T-helper 17 cell (primary cell): ENCODE data around the gene SP4. TPM values are rescaled to one million over a fixed set of nuclear protein-coding genes. Genes with fewer than 3 reads are reported as not detected.

Source experiments
- ATAC-seq: fragments of 150-1000 bp; cut with Tn5 transposase; 2 replicates; pipeline ENCODE4 v1.10.0; 2021; ENCODE audit warnings: mild to moderate bottlenecking, moderate library complexity
- DNase-seq, 3 donors: peaks; one replicate each; pipeline versions ENCODE4 v3.0.0 to v3.0.0-alpha.2; 2020 to 2021
- H3K9me3 ChIP-seq: one replicate; pipeline ENCODE4 v1.7.0; 2013; ENCODE audit warnings: low read length, mild to moderate bottlenecking; ENCODE audit not compliant: control insufficient read depth, poor library complexity, severe bottlenecking
- H3K27ac Mint-ChIP-seq: one replicate; pipeline ENCODE4 v1.8.0; 2022; ENCODE audit warnings: mild to moderate bottlenecking, moderate library complexity, mixed read lengths
- H3K27me3 Mint-ChIP-seq: one replicate; pipeline ENCODE4 v1.8.0; 2022; ENCODE audit warnings: mixed read lengths
- H3K36me3 Mint-ChIP-seq: one replicate; pipeline ENCODE4 v1.8.0; 2022; ENCODE audit warnings: low read depth, mixed read lengths
- H3K4me1 Mint-ChIP-seq: one replicate; pipeline ENCODE4 v1.8.0; 2022; ENCODE audit warnings: mild to moderate bottlenecking, mixed read lengths
- H3K4me3 Mint-ChIP-seq: one replicate; pipeline ENCODE4 v1.8.0; 2022; ENCODE audit warnings: mild to moderate bottlenecking, moderate library complexity, mixed read lengths
- total RNA-seq, 4 donors: library from RNA in 2 of 4; stranded (reverse) in 2 of 4; gene quantifications; one replicate each; pipeline ENCODE4 v1.2.3 and lab custom pipeline; 2022 to 2026

The SP4 gene
- total RNA-seq, 2 donors from 2014 or later: 31.9 to 35.9 TPM

GRCh38 chr7:21462081-21462480 lies 34.2 kb downstream of the SP4 start:
- H3K9me3 ChIP-seq: no peaks in the 10 kb centered on the region
- no peaks in the 10 kb centered on the region for H3K27me3 Mint-ChIP-seq
- peaks cover 11% of the 10 kb centered on the region for H3K36me3 Mint-ChIP-seq
- DNase-seq (no peak), ATAC-seq (no peak)
- no peak overlapping the region for H3K27ac Mint-ChIP-seq
- H3K4me1 Mint-ChIP-seq: peaks cover 23% of the 10 kb centered on the region
- no peak overlapping the region for H3K4me3 Mint-ChIP-seq

GRCh38 chr7:21463524-21463923 lies 35.6 kb downstream of the SP4 start:
- H3K9me3 ChIP-seq: no peaks in the 10 kb centered on the region
- no peak for ATAC-seq
- peaks cover 11% of the 10 kb centered on the region for H3K36me3 Mint-ChIP-seq
- no peak overlapping the region for H3K4me3 Mint-ChIP-seq
- peaks cover 25% of the 10 kb centered on the region for H3K4me1 Mint-ChIP-seq
- no peaks in the 10 kb centered on the region for H3K27me3 Mint-ChIP-seq
- no peak overlapping the region for H3K27ac Mint-ChIP-seq
- no peak for DNase-seq

- Mint-ChIP-seq H3K36me3 (peaks cover 7% of the 10 kb centered on the region), H3K4me3 (no peak overlapping the region)
These were observed 41.1 kb downstream of the SP4 start for GRCh38 chr7:21468969-21469368.

GRCh38 chr7:21469894-21470293 lies 42.0 kb downstream of the SP4 start:
- no peaks in the 10 kb centered on the region for H3K9me3 ChIP-seq
- no peaks in the 10 kb centered on the region for H3K27me3 Mint-ChIP-seq
- DNase-seq (no peak), ATAC-seq (no peak)
- H3K4me3 Mint-ChIP-seq: no peak overlapping the region
- H3K36me3 Mint-ChIP-seq: peaks cover 7% of the 10 kb centered on the region
- H3K27ac Mint-ChIP-seq: no peak overlapping the region
- peaks cover 18% of the 10 kb centered on the region for H3K4me1 Mint-ChIP-seq

More at GRCh38 chr7:21468969-21469368, 41.1 kb downstream of the SP4 start:
- H3K27me3 Mint-ChIP-seq: no peaks in the 10 kb centered on the region
- DNase-seq: no peak
- H3K27ac Mint-ChIP-seq: no peak overlapping the region
- H3K4me1 Mint-ChIP-seq: peaks cover 18% of the 10 kb centered on the region
- no peak for ATAC-seq
- no peaks in the 10 kb centered on the region for H3K9me3 ChIP-seq

GRCh38 chr7:21472029-21472428 lies 44.1 kb downstream of the SP4 start:
- no peak for DNase-seq
- peaks cover 4% of the 10 kb centered on the region for H3K36me3 Mint-ChIP-seq
- H3K27ac Mint-ChIP-seq: no peak overlapping the region
- peaks cover 11% of the 10 kb centered on the region for H3K4me1 Mint-ChIP-seq
- no peak overlapping the region for H3K4me3 Mint-ChIP-seq
- H3K27me3 Mint-ChIP-seq: no peaks in the 10 kb centered on the region
- no peak for ATAC-seq
- H3K9me3 ChIP-seq: no peaks in the 10 kb centered on the region

- Mint-ChIP-seq H3K36me3 (peaks cover 5% of the 10 kb centered on the region), H3K4me3 (no peak overlapping the region), H3K4me1 (peaks cover 26% of the 10 kb centered on the region), H3K27ac (no peak overlapping the region), H3K27me3 (no peaks in the 10 kb centered on the region)
- no peaks in the 10 kb centered on the region for H3K9me3 ChIP-seq
- DNase-seq (no peak), ATAC-seq (no peak)
These were observed 48.5 kb downstream of the SP4 start for GRCh38 chr7:21476429-21476828.

GRCh38 chr7:21480693-21481403 lies 53.0 kb downstream of the SP4 start:
- Mint-ChIP-seq H3K27me3 (no peaks in the 10 kb centered on the region), H3K4me3 (no peak overlapping the region), H3K27ac (no peak overlapping the region), H3K36me3 (peaks cover 4% of the 10 kb centered on the region), H3K4me1 (peaks cover 26% of the 10 kb centered on the region)
- DNase-seq: no peak
- H3K9me3 ChIP-seq: no peaks in the 10 kb centered on the region
- ATAC-seq: no peak

GRCh38 chr7:21486511-21486910 lies 58.6 kb downstream of the SP4 start:
- Mint-ChIP-seq H3K27ac (no peak overlapping the region), H3K4me1 (peaks cover 15% of the 10 kb centered on the region), H3K4me3 (no peak overlapping the region), H3K27me3 (no peaks in the 10 kb centered on the region), H3K36me3 (peaks cover 4% of the 10 kb centered on the region)
- no peaks in the 10 kb centered on the region for H3K9me3 ChIP-seq
- DNase-seq (no peak), ATAC-seq (no peak)

- no peaks in the 10 kb centered on the region for H3K4me1 Mint-ChIP-seq
- no peak overlapping the region for H3K27ac Mint-ChIP-seq
- no peak for ATAC-seq
- H3K27me3 Mint-ChIP-seq: no peaks in the 10 kb centered on the region
- H3K9me3 ChIP-seq: peaks cover 3% of the 10 kb centered on the region
- no peak for DNase-seq
- H3K4me3 Mint-ChIP-seq: no peak overlapping the region
- peaks cover 2% of the 10 kb centered on the region for H3K36me3 Mint-ChIP-seq
These were observed 67.8 kb downstream of the SP4 start for GRCh38 chr7:21495731-21496130.

GRCh38 chr7:21497072-21497471 lies 69.2 kb downstream of the SP4 start:
- ATAC-seq (no peak), DNase-seq (no peak)
- H3K27ac Mint-ChIP-seq: no peak overlapping the region
- no peak overlapping the region for H3K4me3 Mint-ChIP-seq
- H3K9me3 ChIP-seq: peaks cover 3% of the 10 kb centered on the region
- H3K4me1 Mint-ChIP-seq: no peaks in the 10 kb centered on the region
- peaks cover 5% of the 10 kb centered on the region for H3K36me3 Mint-ChIP-seq
- H3K27me3 Mint-ChIP-seq: no peaks in the 10 kb centered on the region

GRCh38 chr7:21500117-21500832 lies 72.4 kb downstream of the SP4 start:
- H3K36me3 Mint-ChIP-seq: peaks cover 5% of the 10 kb centered on the region
- no peaks in the 10 kb centered on the region for H3K27me3 Mint-ChIP-seq
- ATAC-seq (no peak), DNase-seq (no peak)
- H3K27ac Mint-ChIP-seq: no peak overlapping the region
- peaks cover 4% of the 10 kb centered on the region for H3K9me3 ChIP-seq
- no peak overlapping the region for H3K4me3 Mint-ChIP-seq
- H3K4me1 Mint-ChIP-seq: no peaks in the 10 kb centered on the region

- H3K27me3 Mint-ChIP-seq: no peaks in the 10 kb centered on the region
- H3K36me3 Mint-ChIP-seq: peaks cover 3% of the 10 kb centered on the region
- DNase-seq: no peak
- no peak overlapping the region for H3K27ac Mint-ChIP-seq
- no peak overlapping the region for H3K4me3 Mint-ChIP-seq
- peaks cover 4% of the 10 kb centered on the region for H3K9me3 ChIP-seq
- no peaks in the 10 kb centered on the region for H3K4me1 Mint-ChIP-seq
- no peak for ATAC-seq
These were observed 76.1 kb downstream of the SP4 start for GRCh38 chr7:21504021-21504420.

GRCh38 chr7:21507627-21508343 lies 79.9 kb downstream of the SP4 start:
- H3K4me1 Mint-ChIP-seq: peaks cover 2% of the 10 kb centered on the region
- peaks cover 3% of the 10 kb centered on the region for H3K36me3 Mint-ChIP-seq
- peaks cover 4% of the 10 kb centered on the region for H3K9me3 ChIP-seq
- no peaks in the 10 kb centered on the region for H3K27me3 Mint-ChIP-seq
- H3K27ac Mint-ChIP-seq: no peak overlapping the region
- DNase-seq (no peak), ATAC-seq (no peak)
- H3K4me3 Mint-ChIP-seq: no peak overlapping the region
